ENCODE results near the gene CCDC60. TPM values are rescaled to one million over a fixed set of nuclear protein-coding genes. Genes with fewer than 3 reads are reported as not detected.

Gene CCDC60
- total RNA-seq: not detected in 2 replicates

GRCh38 chr12:119334430-119335170, at the start of gene CCDC60:
CCDC60 (plus strand) TSS chr12:119334729; CDS start chr12:119335177, 448 bp downstream.

Other genes starting within 250 kb of the CCDC60 start
- gene HSPB8, start 155.8 kb upstream of the CCDC60 start, total RNA-seq: 22.6 and 24.0 TPM in 2 replicates

Measured in pericardium fibroblast (primary cell).